Cardiac muscle cell (in vitro differentiated cells and primary cell): ENCODE measurements around the gene LRRC25. TPM values are rescaled to one million over a fixed set of nuclear protein-coding genes. Genes with fewer than 3 reads are reported as not detected.

Source experiments
- DNase-seq, 2 donors: peaks; one replicate each; pipeline versions ENCODE4 v3.0.0 to v3.0.0-alpha.2; 2010 to 2017; ENCODE audit warnings: low read depth in 1 of 2, low spot score in 1 of 2
- H3K27ac ChIP-seq: fragments of 200-600 bp; sonication (generic); 2 replicates; pipeline ENCODE4 v1.5.1; 2016
- H3K27me3 ChIP-seq: fragments of 200-600 bp; sonication (generic); 2 replicates; pipeline ENCODE4 v1.6.0; 2016; ENCODE audit warnings: control low read depth
- H3K36me3 ChIP-seq: fragments of 200-600 bp; sonication (generic); 2 replicates; pipeline ENCODE4 v1.5.1; 2016; ENCODE audit warnings: control low read depth
- H3K4me1 ChIP-seq: fragments of 200-600 bp; sonication (generic); 2 replicates; pipeline ENCODE4 v1.8.1; 2017; ENCODE audit warnings: low read depth, mild to moderate bottlenecking, mixed run types
- H3K4me3 ChIP-seq: fragments of 200-600 bp; sonication (generic); 2 replicates; pipeline ENCODE4 v1.5.1; 2016; ENCODE audit warnings: mild to moderate bottlenecking
- H3K9me3 ChIP-seq: fragments of 200-600 bp; sonication (generic); 2 replicates; pipeline ENCODE4 v1.5.1; 2017; ENCODE audit warnings: low read depth, mild to moderate bottlenecking, control low read depth
- polyA plus RNA-seq: library from polyadenylated mRNA; unstranded; fragments of >200 nt; fragmentation: Nextera tagmentation; extraction: Ambion mirVana; gene quantifications from 2 replicates; pipeline ENCODE4 v1.2.1, GENCODE V29; 2016
- total RNA-seq: library from RNA; depleted of rRNA; stranded (reverse); fragments of >200 nt; gene quantifications from 2 replicates; pipeline ENCODE4 v1.2.3, GENCODE V29; 2016
- TF ChIP-seq, protein P1 (sequence below): IDR thresholded peaks from 2 replicates; pipeline ENCODE4 v1.5.1; 2012; ENCODE audit warnings: low read depth, mild to moderate bottlenecking, low read length

The LRRC25 gene
- total and polyA plus RNA-seq, 2 experiments from 2014 or later: not detected

DNA sequence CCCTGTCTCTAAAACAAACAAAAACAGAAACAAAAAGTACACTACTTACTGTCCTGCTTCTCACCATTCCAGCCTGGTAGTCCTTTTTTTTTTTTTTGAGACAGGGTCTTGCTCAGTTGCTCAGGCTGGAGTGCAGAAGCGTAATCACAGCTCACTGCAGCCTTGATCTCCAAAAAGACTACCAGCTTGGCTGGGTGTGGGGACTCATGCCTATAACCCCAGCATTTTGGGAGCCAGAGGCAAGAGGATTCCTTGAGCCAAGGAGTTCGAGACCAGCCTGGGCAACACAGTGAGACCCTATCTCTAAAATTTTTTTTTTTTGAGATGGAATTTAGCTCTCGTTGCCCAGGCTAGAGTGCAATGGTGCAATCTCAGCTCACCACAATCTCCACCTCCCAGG, 16.6 kb downstream of the LRRC25 start:
- Histone ChIP-seq H3K36me3 (no peaks in the 10 kb centered on the region), H3K27me3 (no peaks in the 10 kb centered on the region), H3K4me1 (no peaks in the 10 kb centered on the region), H3K27ac (no peak overlapping the region), H3K4me3 (no peak overlapping the region), H3K9me3 (no peaks in the 10 kb centered on the region)
- TF ChIP-seq, protein P1, sequence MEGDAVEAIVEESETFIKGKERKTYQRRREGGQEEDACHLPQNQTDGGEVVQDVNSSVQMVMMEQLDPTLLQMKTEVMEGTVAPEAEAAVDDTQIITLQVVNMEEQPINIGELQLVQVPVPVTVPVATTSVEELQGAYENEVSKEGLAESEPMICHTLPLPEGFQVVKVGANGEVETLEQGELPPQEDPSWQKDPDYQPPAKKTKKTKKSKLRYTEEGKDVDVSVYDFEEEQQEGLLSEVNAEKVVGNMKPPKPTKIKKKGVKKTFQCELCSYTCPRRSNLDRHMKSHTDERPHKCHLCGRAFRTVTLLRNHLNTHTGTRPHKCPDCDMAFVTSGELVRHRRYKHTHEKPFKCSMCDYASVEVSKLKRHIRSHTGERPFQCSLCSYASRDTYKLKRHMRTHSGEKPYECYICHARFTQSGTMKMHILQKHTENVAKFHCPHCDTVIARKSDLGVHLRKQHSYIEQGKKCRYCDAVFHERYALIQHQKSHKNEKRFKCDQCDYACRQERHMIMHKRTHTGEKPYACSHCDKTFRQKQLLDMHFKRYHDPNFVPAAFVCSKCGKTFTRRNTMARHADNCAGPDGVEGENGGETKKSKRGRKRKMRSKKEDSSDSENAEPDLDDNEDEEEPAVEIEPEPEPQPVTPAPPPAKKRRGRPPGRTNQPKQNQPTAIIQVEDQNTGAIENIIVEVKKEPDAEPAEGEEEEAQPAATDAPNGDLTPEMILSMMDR: no peak
- no peak for DNase-seq

DNA sequence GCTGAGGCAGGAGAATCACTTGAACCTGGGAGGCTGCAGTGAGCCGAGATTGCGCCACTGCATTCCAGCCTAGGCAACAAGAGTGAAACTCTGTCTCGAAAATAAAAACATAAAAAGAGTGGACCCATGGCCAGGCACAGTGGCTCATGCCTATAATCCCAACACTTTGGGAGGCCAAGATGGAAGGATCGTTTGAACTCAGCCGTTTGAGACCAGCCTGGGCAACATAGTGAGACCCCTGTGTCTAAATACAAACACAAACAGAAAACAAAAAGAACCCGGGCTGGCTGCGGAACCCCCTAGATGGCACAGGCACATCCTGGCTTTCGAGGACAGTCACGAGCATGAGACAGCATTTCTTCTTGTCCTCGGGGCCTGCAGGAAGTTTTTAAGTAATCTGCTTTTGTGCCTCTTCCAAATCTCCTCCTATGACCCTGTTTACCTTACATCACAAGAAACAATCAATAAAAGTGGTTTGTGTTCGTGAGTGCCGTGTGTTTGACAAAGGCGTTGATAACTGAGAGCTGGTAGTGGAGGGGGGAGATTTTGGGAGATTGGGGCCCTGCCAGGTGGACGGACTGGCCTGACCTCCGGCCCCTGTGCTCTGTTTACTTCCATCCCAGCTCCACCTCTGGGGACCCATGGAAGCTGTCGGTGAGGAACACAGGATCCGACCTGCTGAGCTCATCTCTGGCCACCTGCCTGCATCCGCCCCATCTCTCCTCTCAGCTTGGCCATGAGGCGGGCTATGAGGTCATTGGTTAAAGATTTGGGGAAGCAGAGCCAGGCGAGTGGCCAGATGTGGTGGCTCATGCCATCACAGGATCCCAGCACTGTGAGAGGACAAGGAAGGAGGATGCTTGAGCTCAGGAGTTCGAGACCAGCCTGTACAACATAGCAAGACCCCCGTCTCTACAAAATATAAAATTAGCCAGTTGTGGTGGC, 17.3 kb downstream of the LRRC25 start:
- peak in 1 of 2 donors; percentile 77 for DNase-seq
- Histone ChIP-seq H3K4me3 (no peak overlapping the region), H3K36me3 (no peaks in the 10 kb centered on the region), H3K27ac (no peak overlapping the region), H3K27me3 (no peaks in the 10 kb centered on the region), H3K4me1 (peaks cover under 1% of the 10 kb centered on the region), H3K9me3 (no peaks in the 10 kb centered on the region)
- TF ChIP-seq, protein P1: no peak

DNA sequence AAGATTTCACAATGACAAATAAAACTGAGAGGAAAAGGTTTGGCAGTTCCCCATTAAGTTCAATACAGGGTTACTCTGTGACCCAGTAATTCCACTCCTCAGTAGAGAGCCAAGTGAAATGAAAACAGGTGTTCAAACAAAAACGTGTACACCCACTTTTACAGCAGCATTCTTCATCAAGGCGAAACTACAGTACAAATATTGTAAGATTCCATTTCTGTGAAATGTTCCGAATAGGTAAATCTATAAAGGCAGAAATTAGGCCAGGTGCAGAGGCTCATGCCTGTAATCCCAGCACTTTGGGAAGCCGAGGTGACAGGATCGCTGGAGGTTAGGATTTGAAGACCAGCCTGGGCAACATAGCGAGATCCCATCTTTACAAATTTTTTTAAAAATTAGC, 20.4 kb downstream of the LRRC25 start:
- H3K27me3 ChIP-seq: no peaks in the 10 kb centered on the region
- TF ChIP-seq, protein P1: no peak
- no peak for DNase-seq
- no peaks in the 10 kb centered on the region for H3K36me3 ChIP-seq
- H3K9me3 ChIP-seq: no peaks in the 10 kb centered on the region
- peaks cover 12% of the 10 kb centered on the region for H3K4me1 ChIP-seq
- H3K4me3 ChIP-seq: no peak overlapping the region
- peak overlapping the region; percentile 9 for H3K27ac ChIP-seq

DNA sequence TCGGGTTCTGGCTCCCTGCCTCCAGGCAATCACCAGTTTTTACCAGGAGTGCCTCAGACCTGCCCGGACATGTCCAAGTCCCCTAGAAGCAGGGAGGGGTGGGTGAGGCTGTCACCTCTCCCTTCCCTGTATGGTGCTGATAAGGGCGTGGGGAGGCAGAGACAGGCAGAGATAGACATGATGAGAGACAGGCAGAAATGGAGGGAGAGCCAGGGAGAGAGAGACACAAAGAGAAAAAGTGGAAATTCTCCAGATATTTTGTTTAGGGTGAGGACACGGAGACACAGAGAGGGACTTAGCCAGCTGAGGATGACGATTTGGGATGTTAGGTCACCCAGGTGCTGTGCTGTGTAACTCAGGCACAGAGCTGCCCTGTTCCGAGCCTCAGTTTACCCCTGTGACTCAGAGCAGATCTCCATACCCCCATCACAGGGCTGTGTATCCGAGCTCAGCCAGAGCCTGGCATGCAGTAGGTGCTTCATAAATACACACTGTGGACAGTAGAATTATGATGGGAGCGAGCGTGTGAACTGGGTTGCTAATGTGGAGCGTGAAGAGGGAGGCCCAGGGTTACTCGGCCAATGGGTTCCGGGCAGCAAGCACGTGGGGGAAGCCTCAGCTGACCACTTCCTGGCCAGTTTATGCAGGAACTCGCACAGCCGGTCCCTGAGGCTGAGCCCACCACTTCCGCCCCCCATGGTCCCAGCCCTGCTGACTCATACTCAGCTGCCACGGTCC, 23.4 kb downstream of the LRRC25 start:
- H3K4me3 ChIP-seq: no peak overlapping the region
- peak overlapping the region; percentile 83 for H3K27ac ChIP-seq
- peaks cover 12% of the 10 kb centered on the region for H3K4me1 ChIP-seq
- H3K9me3 ChIP-seq: no peaks in the 10 kb centered on the region
- TF ChIP-seq, protein P1: no peak
- no peaks in the 10 kb centered on the region for H3K36me3 ChIP-seq
- peak; percentile 85 to 99 for DNase-seq
- H3K27me3 ChIP-seq: no peaks in the 10 kb centered on the region

DNA sequence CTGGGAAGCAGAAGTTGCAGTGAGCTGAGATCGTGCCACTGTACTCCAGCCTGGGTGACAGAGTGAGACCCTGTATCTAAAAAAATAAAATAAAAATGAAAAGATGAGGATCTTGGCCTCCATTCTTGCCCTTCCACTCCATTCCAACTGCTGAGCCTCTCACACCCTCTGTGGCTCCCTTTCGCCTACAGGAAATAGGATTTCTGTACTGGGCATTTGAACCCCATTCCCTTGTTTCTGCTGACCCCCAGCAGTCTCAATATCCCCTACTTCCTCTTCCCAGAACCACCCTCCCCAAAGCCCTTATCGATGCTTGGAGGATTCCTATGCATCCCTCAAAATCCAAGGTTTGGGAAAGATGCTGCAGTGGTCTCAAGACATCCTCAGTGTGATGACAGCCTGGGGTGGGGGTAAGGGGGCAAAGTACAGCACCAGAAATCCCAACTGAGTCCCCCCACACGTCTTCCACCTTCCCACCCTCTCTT, 24.0 kb downstream of the LRRC25 start:
- no peaks in the 10 kb centered on the region for H3K27me3 ChIP-seq
- H3K36me3 ChIP-seq: no peaks in the 10 kb centered on the region
- TF ChIP-seq, protein P1: no peak
- H3K4me1 ChIP-seq: peaks cover 12% of the 10 kb centered on the region
- no peak overlapping the region for H3K4me3 ChIP-seq
- DNase-seq: no peak
- peak overlapping the region; percentile 83 for H3K27ac ChIP-seq
- no peaks in the 10 kb centered on the region for H3K9me3 ChIP-seq
